GM19467 (cell line): Measurements from ENCODE around the gene CLCA1.
A peak's percentile ranks its signal among the peaks of the same experiment; 100 is the strongest.

Experiments
- ATAC-seq: cut with Tn5 transposase; IDR thresholded peaks from one replicate; pipeline ENCODE4 v1.9.1; 2021; ENCODE audit warnings: mild to moderate bottlenecking, moderate library complexity; ENCODE audit not compliant: unreplicated experiment

Gene CLCA1

DNA sequence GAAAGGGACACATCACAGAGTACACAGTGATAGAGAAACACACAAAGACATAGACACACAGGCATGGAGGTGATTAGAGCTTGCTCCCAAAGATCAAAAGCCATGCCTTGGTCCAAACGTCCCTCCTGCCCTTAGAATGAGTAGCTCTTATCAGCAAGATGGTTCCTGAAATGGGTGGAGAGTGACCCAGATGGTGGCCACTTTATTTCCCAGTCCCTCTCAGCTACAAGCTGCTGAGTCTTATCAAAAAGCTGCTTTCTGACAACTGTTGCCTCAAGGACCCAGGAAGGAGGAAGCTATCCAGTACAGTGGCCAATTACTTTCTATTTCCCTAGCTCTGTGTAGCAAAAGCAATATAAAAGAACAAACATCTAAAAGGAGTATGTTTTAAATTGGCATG lies 7.7 kb upstream of the CLCA1 start:
- no peak for ATAC-seq

DNA sequence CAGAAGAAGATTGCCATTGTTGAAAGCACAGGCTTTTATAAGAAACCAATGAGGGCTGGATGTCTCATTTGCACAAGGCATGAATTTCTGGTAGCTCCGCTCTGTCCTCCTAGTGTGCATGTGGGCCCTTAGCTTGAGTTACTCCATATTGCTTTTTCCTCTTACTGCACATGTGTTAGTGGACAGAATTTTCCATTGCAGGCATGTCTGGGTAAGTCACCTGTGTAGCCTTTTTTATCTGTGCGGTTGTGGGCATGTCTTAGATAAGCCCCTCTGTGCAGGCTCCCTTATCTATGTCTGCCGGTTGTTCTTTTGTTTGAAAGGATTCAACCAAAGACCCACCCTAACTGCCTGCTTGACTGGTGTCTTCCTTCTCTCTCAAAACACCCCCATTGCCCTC lies 7.2 kb upstream of the CLCA1 start:
- no peak for ATAC-seq

DNA sequence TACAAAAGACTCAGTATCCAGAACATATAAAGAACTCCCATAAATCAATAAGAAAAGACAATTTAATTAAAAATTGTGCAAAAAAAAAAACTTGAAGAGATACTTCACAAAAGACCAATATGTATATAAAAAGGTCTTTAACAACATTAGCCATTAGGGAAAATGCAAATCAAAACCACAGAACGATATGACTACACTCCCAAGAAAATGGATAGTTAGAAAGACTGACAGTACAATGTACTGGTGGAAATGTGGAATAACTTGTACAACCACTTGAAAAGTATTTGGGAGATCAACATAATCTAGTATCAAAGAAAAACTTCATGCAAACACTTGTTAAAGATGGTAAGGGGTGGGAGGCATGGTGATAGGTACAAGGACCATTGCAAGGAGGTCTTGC lies 3.9 kb upstream of the CLCA1 start:
- no peak for ATAC-seq

DNA sequence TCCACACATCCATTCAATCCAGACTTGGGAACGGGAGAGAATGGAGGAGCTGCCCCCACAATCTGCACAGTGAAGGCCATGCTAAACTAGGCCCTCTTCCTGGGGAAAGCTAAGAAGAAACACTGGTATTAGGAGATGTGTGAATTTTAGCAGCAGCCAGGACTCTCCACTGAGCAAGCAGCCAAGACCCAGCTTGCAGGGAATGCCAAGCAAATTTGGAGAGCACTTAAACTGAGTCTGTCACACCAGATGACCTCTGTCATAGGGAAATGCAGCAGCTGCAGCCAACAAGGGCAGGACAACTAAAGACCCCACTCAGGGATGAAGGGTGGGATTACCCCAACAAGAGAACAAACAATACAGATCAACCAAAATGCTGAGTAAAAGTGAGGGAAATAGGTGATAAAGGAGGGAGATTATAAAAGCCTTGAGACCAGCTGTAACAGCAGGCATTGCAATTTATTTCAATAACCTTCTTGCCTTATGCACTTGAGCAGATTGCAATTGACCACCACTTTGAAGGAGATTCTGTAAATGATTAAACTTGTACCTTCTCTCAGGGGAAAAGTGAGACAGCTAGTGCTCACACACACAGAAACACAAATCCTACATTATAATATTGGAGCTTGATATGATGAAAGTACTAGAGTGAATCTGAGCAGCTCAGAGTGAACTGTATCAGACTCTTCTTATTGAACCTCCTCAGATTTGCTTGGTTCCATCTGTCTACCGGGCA lies 2.5 kb upstream of the CLCA1 start:
- no peak for ATAC-seq

DNA sequence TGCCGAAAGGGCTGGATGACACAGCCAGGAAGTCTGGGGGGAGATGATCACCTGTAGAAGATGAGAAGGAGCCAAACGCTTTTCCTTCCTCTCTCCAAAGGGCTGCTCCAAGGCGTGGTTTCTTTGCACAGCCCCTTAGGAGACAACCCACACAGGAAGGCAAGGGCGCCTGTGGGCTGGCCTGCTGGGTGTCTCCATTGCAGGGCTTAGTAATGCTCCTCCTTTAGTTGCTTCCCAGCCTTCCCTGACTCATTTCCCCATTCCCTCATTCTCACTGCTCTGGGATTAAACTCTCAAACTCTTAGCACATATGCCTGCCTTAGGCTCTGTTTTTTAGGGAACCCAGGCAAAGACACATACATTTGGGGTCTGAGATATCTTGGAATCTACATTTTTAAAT lies 1.7 kb upstream of the CLCA1 start:
- no peak for ATAC-seq

DNA sequence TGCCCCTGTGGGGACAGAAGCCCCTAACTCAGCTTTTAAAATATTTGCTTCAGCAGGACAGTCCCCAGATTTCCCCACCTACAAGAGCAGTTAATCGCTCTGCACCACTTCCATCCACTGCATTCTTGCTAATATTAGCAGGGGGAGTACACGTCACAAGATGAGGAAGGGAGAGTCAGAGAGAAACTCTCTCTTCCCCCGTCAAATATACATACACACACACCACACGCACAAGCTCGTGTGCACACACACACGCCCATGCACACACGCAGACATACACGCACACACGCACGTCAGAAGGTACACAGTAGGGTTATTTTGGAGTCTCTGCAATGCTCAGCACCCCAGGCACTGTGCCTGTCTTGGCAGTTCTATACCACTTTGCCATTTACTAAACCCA lies 2.1 kb downstream of the CLCA1 start:
- no peak for ATAC-seq

DNA sequence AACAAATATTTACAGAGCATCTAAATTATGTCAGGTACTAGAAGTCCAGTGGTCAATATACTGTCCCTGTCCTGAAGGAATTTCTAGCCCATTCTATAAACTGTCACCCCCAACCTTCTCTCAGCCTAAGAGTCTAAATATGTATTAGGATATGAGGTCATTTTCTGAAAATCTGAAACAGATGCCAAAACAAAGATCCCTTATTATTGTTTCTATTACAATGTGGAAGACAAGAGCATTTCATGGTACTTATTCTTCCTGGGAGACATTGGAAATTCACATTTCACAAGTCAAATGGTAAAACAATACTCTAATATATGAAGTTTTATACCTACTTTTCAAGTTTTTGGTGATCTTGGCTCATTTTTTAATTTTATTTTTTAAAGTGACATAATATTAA lies 2.6 kb downstream of the CLCA1 start:
- ATAC-seq: no peak

DNA sequence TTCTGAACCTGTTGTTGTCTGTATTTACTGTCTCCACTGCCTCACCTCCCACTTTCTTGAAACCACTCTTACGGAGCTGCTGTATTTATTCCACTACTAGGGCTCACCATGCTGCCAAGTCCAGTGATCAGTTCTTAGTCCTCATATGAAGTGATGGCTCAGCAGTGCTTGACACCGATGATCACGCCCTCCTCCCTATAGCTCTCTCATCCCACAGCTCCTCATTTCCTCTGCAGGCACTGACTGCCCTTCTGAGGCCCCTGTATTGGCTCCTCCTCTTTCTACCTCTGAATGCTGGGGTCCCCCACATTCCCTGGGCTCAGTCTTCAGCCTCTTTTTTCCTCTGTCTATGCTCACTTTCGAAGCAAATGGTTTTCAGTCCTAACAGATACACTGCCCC lies 3.4 kb downstream of the CLCA1 start:
- no peak for ATAC-seq

DNA sequence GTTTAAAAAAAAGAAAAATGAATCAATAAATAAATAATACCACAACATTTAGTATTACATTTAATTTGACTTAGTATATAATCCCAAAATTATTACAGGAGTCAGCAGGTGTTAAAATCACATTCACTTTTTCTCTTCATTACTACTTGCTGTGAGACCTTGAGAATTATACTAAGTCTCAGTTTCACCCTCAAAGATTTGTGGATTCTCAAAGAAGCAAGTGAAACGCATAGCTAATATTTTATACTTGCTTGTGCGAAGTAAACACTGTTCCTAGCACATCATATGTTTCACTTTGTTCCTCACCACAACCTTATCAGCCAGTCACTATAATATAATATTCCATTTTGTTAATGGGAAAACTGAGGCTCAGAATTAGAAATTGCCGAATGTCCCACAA lies 4.0 kb downstream of the CLCA1 start:
- ATAC-seq: peak; percentile 52

DNA sequence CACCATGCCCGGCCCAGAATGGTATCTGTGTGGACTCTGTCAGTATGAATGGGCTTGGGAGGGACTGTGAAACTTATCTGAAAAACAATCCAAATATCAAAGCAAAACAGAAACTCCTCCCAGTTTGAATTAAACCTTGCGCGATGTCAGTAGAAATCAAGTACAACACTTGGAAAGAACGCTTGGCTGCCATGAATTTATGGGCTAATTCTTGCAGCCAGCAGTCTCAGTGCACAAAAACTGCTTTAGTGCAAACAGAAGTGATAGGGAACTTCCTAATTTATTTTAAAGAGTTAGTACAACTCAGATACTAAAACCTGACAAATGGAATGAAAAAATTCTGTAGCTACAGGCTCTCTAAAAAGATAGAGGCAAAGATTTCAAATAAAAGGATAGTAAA lies 8.5 kb downstream of the CLCA1 start:
- no peak for ATAC-seq

DNA sequence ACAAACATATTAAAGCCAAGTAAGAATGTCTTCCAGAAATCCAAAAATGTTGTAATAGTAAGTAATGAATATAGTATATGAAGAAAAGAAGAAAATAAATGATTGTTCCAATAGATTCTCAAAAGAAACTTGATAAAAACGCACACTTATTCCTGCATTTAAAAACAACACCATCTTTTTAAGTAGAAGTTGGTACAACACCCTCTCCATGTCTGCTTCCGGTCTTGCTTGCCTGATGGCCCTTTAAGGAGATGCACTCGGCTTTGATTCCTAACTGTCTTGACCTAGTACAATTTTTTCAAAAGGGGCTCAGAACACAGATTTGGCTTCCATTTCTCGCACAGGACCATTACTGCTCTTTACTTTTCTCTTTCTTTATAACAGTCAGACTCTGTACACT lies 9.0 kb downstream of the CLCA1 start:
- no peak for ATAC-seq

DNA sequence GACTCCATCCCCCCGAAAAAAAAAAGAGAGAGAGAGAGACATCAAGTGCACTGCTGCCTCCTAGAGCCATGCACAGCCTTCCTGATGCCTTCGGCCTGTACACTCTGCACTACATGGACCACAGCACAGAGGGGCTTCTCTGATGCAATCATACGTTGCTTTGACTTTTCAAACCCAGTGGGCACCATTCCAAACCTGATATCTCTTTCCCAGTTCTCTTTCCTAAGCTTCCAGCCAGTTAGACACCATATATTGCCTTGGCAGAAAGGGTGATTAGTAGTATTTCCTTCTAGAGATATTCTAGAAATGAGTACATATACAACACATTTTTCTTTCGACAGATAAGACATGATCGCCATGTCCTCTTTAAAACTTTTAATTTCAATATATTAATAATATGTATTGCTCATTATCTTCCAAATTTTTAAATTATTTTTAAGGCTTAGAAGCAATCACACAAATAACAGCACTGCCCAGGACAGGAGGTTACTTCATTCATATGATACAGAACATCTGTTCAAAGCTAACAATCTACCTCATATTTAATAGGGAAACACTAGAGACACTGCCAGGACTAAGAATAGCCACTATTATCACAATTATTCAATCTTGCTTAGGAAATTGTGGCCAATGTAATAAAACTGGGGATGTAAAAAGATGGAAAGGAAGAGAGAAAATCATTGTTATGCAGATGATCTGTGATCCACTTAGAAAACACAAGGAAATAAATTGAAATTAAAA lies 9.9 kb downstream of the CLCA1 start:
- ATAC-seq: no peak

DNA sequence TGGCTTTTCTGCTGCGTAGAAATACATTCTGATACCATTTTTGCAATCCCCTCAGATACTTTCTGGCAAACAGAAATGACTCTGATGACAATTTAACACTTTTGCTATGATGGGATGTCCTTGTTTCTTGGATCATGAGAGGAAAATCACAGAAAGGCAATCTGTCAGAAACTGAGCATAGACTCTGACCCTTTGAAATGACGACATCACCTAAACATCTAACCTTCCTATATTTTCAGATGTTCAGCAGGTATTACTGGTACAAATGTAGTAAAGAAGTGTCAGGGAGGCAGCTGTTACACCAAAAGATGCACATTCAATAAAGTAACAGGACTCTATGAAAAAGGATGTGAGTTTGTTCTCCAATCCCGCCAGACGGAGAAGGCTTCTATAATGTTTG lies 13.2 kb downstream of the CLCA1 start:
- ATAC-seq: no peak

DNA sequence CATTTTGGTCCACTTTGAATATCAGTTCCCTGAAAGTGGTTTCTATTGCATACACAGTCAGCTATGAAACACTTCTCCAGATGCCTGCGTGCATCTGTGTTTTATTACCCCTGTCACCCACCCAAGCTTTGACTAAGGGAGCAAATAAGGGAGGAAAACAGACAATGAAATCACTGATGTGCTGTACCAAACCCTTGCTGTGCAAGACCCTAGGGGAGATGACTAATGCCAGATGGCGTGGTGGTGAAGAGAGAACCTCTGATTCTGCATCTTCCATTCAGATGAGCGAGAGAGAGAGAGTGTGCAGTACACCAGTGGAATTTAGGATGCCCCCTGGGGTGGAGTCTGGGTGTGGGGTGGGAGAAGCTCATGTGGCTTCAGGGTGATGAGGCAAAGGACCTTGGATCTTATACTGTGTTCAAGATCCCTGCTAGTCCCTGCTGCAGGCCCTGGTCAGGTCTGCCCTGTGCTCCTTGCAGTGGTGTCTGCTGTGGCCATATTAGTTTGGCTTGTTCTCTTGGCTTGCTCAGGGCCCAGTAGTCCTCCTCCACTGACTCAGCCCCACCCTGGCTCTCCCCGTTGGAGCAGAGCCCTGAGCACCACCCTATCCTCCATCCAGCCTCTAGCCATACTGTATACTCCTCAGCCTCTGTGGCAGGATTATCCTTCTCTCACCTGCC lies 18.5 kb downstream of the CLCA1 start:
- no peak for ATAC-seq

DNA sequence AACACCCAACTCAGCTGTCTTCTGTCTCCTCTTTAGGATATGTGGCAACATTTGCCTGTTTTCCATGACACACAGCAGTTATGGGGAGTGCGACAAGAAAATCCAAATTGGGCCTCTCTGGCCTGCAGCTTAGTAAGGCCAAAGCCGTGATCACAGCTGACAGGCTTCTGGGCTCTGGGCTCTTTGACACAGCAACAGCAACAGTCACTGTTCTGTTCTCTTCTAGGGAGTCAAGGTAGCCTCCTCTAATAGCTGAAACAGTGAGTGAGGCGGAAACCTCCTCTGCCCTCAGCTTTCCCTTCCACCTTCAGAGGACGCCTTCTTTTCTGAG lies 19.0 kb downstream of the CLCA1 start:
- ATAC-seq: no peak

DNA sequence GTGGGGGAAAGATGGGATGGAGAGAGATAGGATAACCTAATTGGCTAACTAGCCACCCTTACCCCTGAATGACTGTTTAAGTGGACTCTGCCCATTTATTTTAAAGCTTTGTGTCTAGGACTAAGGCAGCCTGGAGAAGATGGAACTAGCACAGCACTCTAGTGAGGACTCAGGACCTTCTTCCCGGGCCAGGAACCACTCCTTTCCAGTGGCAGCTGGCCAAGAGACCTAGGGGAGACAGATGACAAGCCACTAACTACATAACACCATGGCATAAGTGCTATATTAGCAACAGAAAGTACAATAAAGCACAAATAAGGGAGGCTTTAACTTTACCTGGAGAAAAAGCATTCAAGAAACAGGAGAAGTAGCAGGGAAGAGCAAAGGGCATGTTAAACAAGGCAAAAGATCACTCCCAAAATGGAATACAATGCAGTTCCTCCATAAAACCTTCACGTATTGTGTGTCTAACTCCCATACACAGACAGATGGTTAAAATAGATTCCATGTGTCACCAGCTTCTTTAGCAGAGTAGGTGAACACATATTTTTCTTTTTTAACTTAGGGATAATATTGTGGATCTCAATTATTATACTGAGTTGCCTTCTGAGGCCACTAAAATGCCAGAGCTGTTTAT lies 20.6 kb downstream of the CLCA1 start:
- no peak for ATAC-seq

DNA sequence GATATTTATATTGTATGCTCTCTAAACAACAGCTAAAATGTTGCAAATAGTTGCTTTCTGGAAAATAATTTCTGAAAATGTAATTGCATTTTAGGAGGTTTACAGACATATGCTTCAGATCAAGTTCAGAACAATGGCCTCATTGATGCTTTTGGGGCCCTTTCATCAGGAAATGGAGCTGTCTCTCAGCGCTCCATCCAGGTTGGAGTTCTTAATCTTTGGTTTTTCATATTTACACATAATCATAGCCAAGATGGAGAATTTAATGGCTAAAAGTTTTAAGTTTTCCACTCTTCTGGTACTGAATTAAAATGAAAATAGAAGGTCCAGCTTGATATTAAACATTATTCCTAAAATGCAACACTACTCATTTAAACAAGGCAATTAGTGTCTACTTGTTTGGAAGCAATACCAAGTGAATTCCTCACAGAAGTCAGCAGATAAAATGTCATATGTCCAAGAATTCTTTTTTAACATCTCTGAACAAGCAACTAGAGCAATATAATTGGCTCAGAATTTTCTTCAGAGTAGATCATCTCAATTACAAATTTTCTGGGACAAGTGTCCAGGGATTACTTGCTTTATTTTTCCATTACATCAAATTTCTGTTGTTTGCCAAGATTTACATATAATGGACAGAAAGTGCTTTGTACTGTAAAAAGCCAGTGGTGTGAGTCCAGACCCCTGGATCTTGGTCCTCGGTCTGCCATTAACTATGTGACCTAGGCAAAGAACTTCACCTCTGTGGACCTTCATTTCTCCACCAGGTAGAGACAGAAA lies 22.6 kb downstream of the CLCA1 start:
- ATAC-seq: no peak

DNA sequence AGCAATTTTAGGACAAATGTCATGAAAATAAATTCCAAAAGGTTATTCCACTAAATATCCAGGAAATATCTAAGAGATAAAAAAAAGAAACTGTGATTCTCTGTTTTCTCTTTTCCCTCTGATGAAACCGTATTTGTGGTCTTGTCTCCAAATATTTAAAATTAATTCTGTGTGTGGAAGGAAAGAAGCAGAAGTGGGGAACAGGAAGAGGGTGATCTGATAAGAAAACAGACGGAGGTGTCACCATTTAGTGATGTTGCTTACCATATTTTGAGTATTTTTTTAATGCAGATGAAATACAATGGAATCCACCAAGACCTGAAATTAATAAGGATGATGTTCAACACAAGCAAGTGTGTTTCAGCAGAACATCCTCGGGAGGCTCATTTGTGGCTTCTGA lies 29.6 kb downstream of the CLCA1 start:
- no peak for ATAC-seq

DNA sequence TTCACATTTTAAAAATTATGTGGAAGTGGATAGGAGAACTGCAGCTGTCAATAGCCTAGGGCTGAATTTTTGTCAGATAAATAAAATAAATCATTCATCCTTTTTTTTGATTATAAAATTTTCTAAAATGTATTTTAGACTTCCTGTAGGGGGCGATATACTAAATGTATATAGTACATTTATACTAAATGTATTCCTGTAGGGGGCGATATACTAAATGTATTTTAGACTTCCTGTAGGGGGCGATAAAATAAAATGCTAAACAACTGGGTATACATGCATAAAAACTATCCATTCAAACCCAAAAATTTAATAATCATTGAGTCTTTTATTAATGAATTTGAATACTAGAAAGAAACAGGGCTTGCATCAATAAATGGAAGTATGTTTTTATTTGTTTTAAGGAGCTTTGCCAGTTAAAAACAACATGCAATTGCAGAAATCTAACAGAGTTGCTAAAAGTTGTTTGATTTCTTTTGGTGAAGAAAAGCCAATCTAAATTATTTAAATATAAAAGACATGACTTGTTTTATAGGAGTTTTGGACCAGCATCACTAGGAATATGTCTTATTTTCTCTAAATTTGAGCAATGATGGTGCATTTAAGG lies 31.4 kb downstream of the CLCA1 start:
- ATAC-seq: peak; percentile 55

DNA sequence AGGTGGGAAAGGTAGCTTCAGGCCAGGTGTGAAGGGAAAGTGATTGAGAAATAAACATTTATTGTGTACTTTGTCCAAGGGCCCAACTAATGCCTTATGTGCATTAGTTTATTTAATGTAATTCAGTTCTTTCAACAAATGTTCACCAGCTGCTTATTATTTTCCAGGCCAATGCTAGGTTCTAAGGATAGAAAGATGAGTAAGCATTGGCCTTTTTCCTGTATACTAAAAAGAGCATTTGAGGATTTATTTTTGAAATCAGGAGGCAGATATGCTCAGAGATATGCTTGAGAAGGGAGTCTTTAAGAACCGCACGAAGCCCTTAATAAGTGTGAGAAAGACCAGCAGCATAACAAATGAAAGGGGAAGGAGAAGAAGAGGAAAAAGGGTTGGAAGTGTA lies 32.0 kb downstream of the CLCA1 start:
- no peak for ATAC-seq
